Inflammatory macrophage (primary cell): ENCODE results near the gene INO80D.
"Not testable (repeated sequence)": the region's sequence is repeated elsewhere in the genome, so short reads cannot be mapped to it uniquely, and the experiment has no call there.

Source experiments
- DNase-seq, 2 donors: peaks; one replicate each; pipeline ENCODE4 v3.0.0-alpha.2; 2020 to 2022

INO80D gene

DNA sequence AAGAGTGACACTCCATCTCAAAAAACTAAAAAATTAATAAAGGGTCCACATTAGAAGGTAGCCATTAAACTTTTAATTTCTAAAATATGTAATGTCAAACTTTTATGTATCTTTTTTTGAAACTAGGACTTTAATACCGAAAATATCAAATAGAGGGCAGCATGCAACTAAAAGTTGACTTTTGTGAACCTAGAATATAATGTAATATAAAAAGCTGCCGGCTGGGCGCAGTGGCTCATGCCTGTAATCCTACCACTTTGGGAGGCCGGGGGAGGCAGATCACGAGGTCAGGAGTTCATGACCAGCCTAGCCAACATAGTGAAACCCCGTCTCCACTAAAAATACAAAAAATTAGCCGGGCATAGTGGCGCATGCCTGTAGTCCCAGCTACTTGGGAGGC is 62.8 kb downstream of the INO80D start:
- DNase-seq: no peak

- DNase-seq: no peak
Measured at GRCh38 chr2:206020171-206020570, 65.8 kb downstream of the INO80D start.

DNA sequence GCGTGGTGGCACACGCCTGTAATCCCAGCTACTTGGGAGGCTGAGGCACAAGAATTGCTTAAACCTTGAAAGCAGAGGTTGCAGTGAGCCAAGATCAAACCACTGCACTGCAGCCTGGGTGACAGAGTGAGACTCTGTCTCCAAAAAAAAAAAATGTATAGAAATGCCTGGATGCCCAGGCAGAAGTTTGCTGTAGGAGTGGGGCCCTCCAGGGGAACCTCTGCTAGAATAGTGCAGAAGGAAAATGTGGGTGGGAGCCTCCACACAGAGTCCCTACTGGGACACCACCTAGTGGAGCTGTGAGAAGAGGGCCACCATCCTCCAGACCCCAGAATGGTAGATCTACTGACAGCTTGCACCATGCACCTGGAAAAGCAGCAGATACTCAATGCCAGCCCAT is 70.2 kb downstream of the INO80D start:
- DNase-seq: not testable (repeated sequence)

- no peak for DNase-seq
Measured at GRCh38 chr2:206011795-206012194, 74.2 kb downstream of the INO80D start.

- no peak for DNase-seq
Measured at GRCh38 chr2:206011018-206011614, 74.9 kb downstream of the INO80D start.

DNA sequence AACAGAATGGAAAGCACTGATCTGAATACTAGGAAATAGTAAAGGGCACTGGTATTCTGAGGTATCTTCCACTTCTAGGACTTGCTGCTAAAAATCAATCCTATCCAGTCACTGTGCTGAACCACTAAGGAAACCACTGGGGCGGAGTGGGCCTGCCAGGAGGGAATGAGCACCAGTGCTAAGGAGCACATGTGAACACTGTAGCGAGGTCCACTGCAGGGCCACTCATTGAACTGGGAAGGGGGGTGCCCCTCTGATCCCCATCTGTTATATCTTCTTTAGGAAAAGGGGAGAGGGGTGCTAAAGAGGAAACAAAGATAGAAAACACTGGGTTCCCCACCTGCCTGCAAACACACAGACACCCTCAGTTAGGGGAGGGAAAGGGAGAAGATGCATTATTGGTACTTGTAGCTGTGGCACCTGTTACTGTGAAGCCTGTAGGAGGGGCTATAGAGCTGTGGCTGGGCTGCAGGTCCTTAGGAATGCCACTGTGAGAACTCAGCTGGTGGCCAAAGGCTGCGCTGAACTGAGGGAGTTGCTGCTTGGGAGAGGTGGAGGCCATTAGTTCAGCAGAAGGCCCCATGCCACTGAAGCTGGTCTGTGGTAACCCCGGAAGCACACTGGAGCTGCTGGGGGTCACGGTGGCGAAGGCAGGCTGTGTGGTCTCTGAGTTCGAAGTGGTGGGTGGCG is 81.8 kb downstream of the INO80D start:
- peak in 1 of 2 donors; percentile 7 for DNase-seq

GRCh38 chr2:206002440-206002839 is 83.5 kb downstream of the INO80D start:
- no peak for DNase-seq

DNA sequence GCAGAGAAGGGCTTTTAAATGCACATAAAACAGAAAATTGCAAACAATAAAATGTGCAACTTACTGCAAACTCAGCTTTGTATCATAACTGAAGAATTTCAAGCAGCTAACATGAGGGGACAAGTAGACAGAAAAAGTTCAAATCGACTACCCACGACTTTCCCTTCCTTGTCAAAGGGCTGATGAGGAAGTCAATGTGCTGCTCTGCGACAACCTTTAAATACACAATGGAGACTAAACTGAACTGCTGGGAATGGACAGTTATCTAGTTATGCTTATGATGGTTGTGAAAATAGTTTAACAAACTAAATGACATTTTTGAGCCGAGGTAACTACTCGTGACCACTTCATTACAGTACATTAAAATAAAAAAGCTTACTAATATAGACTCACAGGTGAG is 84.1 kb downstream of the INO80D start:
- DNase-seq: peak; percentile 11 to 45

- no peak for DNase-seq
Measured at GRCh38 chr2:206000776-206001175, 85.2 kb downstream of the INO80D start.

DNA sequence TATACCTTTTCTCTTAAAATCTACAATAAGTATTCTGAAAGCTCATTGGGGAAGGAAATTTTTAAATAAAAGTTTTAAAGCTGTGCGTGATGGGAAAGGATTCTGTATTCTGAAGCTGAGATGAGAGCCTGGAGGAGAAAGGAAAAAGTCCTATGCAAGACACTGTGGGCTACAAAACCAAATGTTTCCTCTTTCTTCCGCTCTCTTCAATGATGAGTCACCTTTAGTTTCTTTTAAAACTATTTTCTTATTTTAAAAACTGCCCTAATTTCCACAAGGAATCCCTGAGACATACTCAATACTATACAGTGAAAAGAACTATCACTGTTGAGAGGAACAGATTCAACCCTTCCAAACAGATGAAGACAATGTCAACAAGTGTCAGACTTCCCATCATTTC is 87.4 kb downstream of the INO80D start:
- peak in 1 of 2 donors; percentile 18 for DNase-seq

DNA sequence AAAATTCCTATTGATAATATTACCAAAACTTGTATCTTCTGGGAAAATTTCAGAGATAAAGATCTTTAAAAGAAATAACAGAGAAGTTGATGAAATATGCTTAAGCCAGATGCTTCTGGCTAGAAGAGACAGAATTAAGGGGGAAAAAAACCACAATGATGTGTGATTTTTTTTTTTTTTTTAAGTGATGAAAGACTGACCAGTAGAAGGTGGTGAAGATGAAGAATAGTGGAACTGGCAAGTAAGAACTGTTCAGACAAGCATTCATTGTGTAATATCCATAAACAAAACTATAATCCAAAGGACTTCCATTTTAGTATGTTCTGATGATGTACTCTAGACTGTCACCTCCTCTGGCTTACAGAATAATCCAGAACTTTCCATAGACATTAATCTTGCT is 89.8 kb downstream of the INO80D start:
- DNase-seq: no peak

- DNase-seq: no peak
Measured at GRCh38 chr2:205995260-205995659, 90.7 kb downstream of the INO80D start.

- no peak for DNase-seq
Measured at GRCh38 chr2:205994344-205994743, 91.6 kb downstream of the INO80D start.

DNA sequence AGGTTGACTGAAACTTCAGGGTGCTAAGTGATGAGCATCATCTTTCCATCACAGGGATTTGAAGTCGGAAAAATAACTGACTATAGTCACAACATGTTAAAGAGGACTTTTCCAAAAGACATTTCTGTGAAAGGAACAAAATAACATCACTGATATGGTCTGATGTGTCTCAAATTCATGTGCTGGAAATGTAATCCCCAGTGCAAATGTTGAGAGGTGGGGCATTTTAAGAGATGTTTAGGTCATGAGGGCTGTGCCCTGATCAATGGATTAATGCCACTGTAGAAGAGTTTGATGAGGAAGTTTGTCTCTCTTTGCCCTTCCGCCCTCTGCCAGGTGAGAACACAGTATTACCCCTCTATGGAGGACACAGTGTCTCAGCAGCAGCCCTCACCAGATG is 95.9 kb downstream of the INO80D start:
- no peak for DNase-seq

DNA sequence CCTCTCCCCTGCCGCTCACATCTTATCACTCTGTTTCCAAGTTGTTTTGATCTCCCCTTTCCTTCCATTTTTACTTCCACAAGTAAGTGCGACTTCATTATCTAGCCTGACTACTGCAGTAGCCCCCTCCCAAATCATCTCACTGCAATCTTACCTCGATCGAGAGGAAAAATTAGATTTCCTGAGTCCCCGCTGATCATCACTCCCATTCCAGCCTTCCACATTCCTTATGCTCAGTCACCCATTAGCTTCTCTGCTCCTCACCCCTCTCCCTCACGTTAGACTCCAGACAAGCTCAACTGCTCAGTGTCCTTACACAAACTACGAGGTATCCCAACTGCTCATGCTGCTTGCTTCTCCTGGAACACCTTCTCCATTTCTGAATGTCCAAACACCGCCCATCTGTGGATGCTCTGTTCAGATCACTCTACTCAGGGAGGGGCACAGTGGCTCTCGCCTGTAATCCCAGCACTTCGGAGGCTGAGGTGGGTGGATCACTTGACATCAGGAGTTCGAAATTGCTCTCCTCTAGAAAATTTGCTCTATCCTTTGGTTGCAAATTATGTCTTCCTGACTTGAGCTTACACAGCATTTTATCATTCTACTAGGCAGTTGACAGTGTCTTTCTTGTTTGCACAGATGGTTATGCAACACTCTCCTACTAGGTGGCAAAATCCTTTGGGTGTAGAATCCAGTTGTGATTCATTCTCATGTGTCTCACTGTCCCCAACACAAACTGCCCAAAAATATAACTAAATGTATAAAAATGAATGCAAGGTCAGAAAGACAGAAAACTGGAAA is 96.5 kb downstream of the INO80D start:
- DNase-seq: no peak

- not testable (repeated sequence) for DNase-seq
Measured at GRCh38 chr2:205988681-205989080, 97.3 kb downstream of the INO80D start.

DNA sequence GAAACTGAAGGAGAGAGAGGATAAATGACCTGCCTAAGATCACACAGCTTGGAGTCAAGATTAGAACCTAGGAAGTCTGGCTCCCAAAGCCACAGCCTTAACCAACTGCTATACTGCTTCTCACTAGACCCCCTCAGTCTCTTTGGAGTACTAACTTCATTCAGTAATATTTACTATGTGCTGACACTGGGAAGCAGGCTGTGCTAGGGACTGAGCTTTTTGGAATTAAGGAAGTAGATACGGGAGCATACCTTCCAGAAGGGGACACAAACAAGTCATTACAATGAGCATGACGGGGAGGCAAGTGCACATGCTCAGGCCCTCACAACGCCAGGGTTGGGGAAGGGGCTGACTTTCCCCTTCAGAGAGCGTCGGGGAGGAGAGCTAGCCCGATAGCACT is 97.7 kb downstream of the INO80D start:
- DNase-seq: no peak

DNA sequence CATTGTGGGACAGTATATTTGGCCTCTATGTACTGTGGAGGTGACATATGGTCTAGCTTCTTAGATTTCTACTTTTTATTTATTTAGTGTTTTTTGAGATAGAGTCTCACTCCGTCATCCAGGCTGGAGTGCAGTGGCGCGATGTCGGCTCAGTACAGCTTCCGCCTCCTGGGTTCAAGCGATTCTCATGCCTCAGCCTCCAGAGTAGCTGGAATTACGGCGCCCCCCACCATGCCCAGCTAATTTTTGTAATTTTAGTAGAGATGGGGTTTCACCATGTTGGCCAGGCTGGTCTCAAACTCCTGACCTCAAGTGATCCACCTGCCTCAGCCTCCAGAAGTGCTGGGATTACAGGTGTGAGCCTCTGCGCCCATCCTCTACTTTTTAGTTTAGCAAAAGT is 99.6 kb downstream of the INO80D start:
- not testable (repeated sequence) for DNase-seq

DNA sequence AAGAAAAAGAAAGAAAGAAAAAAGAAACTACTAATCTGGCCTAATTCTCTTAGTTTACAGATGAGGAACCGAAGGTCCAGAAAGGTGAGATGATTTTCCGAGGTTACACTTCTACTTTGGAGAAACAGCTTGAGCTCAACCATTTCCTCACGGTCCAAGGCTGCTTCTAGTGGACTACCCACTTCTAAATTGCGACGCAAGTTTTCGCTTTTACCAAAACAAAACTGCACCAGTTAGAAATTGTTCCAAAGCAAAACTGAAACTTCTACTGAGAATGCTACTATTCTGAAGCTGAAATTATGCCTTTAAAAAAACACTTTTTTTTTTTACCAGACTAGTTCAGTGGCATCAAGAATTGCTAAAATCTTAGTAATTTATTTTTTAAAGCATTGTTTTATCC is 101.6 kb downstream of the INO80D start:
- no peak for DNase-seq

- no peak for DNase-seq
Measured at GRCh38 chr2:205982776-205983327, 103.1 kb downstream of the INO80D start.

- DNase-seq: not testable (repeated sequence)
Measured at GRCh38 chr2:205978728-205979127, 107.2 kb downstream of the INO80D start.

GRCh38 chr2:205977699-205978098 is 108.3 kb downstream of the INO80D start:
- DNase-seq: not testable (repeated sequence)

- DNase-seq: not testable (repeated sequence)
Measured at GRCh38 chr2:205976934-205977659, 108.9 kb downstream of the INO80D start.
